GM11168 (cell line): Measurements from ENCODE around the gene BAZ1A.
"Not testable (repeated sequence)": the region's sequence is repeated elsewhere in the genome, so short reads cannot be mapped to it uniquely, and the experiment has no call there.

Experiments
- in situ Hi-C: fragments of 300-500 bp; cut with MboI; formaldehyde crosslinking; loops from one replicate; pipeline ENCODE4 v1.12.0; 2022; ENCODE audit warnings: low sequenced_read_pairs; ENCODE audit not compliant: unreplicated experiment

The BAZ1A gene

GRCh38 chr14:34792598-34792997 lies 82.6 kb downstream of the BAZ1A start:
- in situ Hi-C loops = no loop called here

- in situ Hi-C loops = no loop called here
Measured at GRCh38 chr14:34785223-34786006, 89.7 kb downstream of the BAZ1A start.

GRCh38 chr14:34782031-34782430 lies 93.1 kb downstream of the BAZ1A start:
- in situ Hi-C loops = no loop called here

DNA sequence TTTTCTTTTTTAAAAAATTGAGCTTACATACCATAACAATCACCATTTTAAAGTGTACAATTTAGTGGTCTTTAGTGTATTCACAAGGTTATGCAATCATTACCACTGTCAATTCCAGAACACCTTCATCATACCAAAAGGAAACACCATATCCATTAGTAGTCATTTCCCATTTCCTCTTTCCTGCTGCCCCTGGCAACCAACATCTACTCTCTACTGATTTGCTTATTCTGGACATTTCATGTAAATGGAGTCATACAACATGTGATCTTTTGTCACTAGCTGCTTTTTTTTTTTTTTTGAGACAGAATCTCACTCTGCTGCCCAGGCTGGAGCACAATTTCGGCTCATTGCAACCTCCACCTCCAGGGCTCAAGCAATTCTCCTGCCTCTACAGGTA lies 93.9 kb downstream of the BAZ1A start:
- in situ Hi-C loops = no loop called here

- in situ Hi-C loops = no loop called here
Measured at GRCh38 chr14:34780646-34781045, 94.5 kb downstream of the BAZ1A start.

GRCh38 chr14:34778744-34779143 lies 96.4 kb downstream of the BAZ1A start:
- in situ Hi-C loops = no loop called here

DNA sequence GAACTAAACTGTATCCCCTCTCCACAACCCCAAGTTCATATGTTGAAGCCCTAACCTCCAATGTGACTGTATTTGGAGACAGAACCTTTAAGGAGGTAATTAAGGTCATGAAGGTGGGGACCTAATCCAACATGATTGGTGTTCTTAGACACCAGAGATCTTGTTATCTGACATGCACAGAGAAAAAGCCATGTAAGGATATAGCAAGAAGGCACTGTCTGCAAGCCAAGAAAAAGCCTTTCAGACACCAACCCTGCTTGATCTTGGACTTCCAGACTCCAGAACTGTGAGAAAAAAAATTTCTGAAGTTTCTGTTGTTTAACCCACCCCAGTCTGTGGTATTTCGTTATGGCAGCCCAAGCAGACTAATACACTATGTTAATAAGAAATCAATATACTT lies 98.5 kb downstream of the BAZ1A start:
- in situ Hi-C loops = no loop called here

DNA sequence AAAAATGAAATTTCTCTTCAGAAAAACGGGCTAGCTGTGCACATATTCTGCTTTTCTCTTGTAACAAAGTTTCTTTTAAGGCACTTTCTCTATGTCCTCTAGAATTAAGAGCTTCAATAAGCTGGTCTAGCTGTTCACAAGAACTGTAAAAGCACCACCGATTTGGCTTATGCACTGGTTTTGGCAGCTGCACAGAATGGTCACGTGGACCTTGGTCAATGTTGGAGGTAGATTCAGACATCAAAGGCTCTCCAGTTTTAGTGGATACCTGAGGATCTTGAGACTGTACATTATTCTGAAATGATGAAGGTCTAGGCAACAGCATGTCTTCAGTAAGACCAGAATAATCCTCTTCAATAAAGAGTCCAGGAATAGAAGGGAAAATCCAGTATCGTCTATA lies 99.2 kb downstream of the BAZ1A start:
- in situ Hi-C loops = no loop called here

DNA sequence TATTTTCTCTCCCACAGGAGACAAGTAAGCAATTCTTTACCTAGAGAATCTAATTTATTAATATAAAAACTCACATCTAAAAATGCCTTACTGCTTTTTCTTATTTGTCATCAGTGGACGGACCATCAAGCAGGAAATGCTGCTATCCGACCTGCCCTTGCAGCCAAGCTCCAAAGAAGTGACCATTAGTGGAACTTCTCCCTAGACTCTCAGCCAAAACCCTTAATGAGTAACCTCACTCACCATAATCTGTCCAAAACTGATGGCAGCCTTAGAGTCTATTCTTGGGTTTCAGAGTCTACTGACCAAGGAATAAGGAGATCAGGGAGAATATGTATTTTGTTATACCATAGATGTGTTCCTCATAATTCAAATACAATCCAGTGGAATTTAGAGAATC lies 99.8 kb downstream of the BAZ1A start:
- in situ Hi-C loops = no loop called here

DNA sequence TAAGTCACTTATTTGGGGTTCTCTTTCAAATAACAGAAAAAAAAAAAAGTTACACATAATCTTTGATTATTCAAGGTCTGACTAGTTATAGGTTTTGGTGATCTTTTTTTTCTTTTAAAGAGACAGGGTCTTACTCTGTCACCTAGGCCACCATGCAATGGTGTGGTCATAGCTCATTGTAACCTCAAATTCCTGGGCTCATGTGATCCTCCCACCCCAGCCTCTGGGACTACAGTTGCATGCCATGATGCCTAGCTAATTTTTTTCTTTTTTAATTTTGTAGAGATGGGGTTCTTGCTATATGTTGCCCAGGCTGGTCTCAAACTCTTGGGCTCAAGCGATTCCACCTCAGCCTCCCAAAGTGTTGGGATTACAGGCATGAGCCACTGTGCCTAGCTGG lies 104.3 kb downstream of the BAZ1A start:
- in situ Hi-C loops = no loop called here

- in situ Hi-C loops = no loop called here
Measured at GRCh38 chr14:34766606-34767005, 108.6 kb downstream of the BAZ1A start.

DNA sequence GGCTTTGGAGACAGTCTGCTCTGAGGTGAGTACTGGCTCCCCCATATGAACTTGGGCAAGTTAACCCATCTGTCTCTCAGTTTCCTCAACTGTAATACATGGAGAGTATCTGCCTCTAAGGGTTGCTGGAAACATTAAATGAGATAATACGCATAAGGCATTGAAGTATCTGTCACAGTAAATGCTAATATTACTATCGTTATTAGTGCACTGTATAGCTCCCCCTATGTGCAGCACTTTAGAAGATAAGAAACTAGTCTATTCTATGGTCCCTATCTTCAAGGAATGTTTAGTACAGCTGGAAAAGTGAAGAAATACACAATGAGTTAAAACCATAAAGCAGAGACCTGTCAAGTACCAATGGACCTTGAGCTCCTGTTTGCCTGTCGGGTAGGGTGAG lies 109.1 kb downstream of the BAZ1A start:
- in situ Hi-C loops = no loop called here

- in situ Hi-C loops = no loop called here
Measured at GRCh38 chr14:34755215-34755614, 119.9 kb downstream of the BAZ1A start.

DNA sequence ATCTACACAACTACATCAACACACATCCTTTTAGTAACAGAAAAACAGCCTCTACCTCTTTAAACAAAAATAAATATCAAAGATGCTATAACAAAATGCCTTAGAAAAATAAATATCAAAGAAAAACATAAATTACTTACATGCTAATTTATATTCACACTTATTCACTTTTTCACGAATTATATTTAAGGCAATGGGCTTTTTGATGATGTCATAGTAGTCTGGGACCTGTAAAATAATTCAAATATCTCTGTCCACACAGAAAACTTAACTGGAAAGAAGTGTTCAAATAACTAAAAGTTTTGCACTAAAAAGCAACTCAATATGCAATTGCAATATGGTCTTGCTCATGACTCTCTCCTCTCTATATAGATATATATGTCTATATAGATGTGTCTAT lies 120.5 kb downstream of the BAZ1A start:
- in situ Hi-C loops = no loop called here

- in situ Hi-C loops = no loop called here
Measured at GRCh38 chr14:34750670-34751069, 124.5 kb downstream of the BAZ1A start.

- in situ Hi-C loops = no loop called here
Measured at GRCh38 chr14:34750233-34750632, 124.9 kb downstream of the BAZ1A start.

DNA sequence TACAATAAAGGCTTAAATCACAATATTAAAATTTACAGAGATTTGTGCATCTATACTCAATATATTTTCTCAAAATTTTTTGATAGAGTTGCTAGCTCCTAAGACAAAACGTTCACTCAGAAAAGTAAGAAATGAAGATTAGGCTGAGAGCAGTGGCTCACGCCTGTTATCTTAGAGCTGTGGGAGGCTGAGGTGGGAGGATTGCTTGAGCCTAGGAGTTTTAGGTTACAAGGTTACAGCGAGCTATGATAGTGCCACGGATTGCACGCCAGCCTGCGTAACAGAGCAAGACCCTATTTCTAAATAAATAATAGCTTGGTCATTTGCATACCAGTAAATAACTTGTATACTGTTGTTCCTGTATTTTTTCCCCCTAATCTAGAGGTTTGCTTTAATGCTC lies 125.8 kb downstream of the BAZ1A start:
- in situ Hi-C loops = no loop called here

- in situ Hi-C loops = no loop called here
Measured at GRCh38 chr14:34742270-34743115, 132.7 kb downstream of the BAZ1A start.

DNA sequence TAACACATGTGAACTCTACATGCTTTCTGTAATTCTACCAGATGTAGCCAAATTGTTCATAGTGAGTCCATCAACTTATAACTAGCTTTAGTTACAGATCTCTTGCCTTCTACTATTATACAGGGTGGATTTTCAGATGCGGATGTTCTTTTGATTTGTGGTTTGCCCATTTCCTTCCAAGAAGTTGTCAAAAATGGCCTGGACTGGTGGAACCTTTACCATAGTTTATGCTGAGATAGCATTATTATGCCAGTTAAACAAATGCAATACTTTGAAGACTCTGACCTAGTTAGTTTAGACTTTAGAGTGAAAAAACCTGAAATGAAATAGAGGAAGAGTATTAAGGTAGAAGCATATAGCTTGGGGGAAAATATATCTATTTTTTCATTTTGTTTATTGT lies 133.3 kb downstream of the BAZ1A start:
- in situ Hi-C loops = no loop called here

- in situ Hi-C loops = not testable (repeated sequence)
Measured at GRCh38 chr14:34740139-34740538, 135.0 kb downstream of the BAZ1A start.

DNA sequence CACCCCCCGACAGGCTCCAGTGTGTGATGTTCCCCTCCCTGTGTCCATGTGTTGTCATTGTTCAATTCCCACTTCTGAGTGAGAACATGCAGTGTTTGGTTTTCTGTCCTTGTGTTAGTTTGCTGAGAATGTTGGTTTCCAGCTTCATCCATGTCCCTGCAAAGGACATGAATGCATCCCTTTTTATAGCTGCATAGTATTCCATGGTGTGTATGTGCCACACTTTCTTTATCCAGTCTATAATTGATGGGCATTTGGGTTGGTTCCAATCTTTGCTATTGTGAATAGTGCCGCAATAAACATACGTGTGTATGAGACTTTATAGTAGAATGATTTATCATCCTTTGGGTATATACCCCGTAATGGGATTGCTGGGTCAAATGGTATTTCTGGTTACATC lies 138.1 kb downstream of the BAZ1A start:
- in situ Hi-C loops = not testable (repeated sequence)

DNA sequence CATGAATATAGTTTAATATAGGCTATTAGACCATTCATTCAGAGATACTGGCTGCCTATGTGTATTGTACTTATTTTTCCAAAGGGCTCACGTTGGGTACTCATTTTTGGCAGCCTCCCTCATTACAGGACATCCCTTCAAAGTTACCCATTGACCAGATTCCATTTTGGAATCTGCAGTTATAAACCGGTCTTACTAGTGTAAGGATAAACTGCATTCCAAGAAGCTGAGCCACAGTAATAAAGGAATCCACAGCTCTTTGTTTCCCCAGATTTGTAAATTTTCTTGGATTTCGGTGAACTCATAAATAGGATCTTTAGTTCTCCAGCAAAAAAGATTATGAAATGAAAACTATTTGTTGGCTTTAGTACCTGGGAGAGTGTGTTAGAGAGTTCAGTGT lies 141.9 kb downstream of the BAZ1A start:
- in situ Hi-C loops = no loop called here
